GM21619 (cell line): ENCODE data around the gene BORCS8.
"Not testable (repeated sequence)": the region's sequence is repeated elsewhere in the genome, so short reads cannot be mapped to it uniquely, and the experiment has no call there.

Experiments
- ATAC-seq: cut with Tn5 transposase; IDR thresholded peaks from one replicate; pipeline ENCODE4 v1.9.1; 2021; ENCODE audit not compliant: unreplicated experiment

Gene BORCS8

GRCh38 chr19:19192078-19192882 is at the start of gene BORCS8, which contains the start of gene RFXANK:
BORCS8 (minus strand) TSS chr19:19192152; CDS start chr19:19192117, 35 bp downstream.
RFXANK (plus strand) TSS chr19:19192258; CDS start chr19:19193947, 1,689 bp downstream.
- ATAC-seq = peak; percentile 71

DNA sequence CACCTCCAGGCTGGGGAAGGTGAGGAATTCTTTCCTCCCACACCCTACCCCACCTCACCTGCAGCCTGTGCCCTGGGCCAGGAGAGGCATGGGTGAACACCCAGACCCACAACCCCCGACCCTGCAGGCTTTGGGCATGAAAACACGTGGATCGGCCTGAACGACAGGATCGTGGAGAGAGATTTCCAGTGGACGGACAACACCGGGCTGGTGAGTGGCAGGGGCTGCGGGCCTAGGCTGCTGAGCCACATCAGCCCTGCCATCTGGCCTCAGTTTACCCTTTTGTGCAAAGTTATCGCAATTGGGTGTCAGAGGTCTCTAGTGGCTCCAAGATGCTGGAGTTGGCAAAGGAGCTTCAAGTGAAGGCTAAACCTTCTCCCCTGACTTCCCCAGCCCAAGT is 48.5 kb upstream of the BORCS8 start:
- no peak for ATAC-seq

- no peak for ATAC-seq
Observed at GRCh38 chr19:19239675-19240074, 47.7 kb upstream of the BORCS8 start.

- no peak for ATAC-seq
Observed at GRCh38 chr19:19238126-19238894, 46.4 kb upstream of the BORCS8 start.

DNA sequence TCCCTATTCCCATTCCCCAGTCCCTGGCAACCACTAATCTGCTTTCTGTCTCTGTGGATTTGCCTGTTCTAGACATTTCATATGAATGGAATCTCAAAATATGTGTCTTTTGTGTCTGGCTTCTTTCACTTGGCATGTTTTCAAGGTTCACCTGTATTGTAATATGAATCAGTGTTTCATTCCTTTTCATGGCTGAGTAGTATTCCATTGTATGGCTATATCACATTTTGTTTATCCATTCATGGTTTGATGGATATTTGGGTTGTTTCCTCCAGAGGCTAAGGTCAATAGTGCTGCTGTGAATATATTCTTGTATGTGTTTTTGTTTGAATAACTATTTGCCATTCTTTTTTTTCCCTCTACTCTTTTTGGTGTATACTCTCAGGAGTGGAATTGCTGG is 44.2 kb upstream of the BORCS8 start:
- ATAC-seq = no peak

GRCh38 chr19:19234220-19234816 is 42.4 kb upstream of the BORCS8 start:
- ATAC-seq = no peak

- no peak for ATAC-seq
Observed at GRCh38 chr19:19232261-19232721, 40.3 kb upstream of the BORCS8 start.

DNA sequence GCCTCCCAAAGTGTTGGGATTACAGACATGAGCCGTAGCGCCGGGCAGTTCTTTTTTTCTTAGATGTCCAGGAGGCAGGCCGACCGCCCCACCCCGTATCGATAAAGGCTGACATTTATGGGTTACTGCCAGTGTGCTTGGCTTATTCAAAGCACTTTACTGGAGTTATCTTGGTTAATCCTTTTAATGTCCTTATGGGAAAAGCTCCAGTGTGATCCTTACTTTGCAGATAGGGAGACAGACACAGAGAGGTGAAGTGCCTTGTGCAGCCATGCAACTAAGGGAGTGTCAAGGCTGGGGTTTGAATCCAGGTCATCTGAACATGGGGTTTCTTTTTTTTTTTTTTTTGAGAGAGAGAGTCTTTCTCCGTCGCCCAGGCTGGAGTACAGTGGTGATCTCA is 39.0 kb upstream of the BORCS8 start:
- ATAC-seq = no peak

DNA sequence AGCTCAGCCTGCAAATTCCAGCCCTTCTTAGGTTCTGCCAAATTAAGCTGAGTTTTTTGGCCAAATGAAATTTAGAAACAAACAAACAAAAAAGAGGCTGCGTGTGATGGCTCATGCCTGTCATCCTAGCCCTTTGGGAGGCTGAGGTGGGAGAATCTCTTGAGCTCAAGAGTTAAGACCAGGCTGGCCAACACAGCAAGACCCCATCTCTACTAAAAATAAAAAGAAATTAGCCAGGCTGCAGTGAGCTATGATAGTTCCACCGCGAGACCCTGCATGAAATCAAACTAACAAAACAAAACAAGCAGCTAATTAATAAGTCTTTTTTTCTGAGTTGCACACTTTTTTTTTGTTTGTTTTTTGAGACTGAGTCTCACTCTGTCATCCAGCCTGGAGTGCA is 37.7 kb upstream of the BORCS8 start:
- ATAC-seq = no peak

- no peak for ATAC-seq
Observed at GRCh38 chr19:19227217-19227616, 35.3 kb upstream of the BORCS8 start.

DNA sequence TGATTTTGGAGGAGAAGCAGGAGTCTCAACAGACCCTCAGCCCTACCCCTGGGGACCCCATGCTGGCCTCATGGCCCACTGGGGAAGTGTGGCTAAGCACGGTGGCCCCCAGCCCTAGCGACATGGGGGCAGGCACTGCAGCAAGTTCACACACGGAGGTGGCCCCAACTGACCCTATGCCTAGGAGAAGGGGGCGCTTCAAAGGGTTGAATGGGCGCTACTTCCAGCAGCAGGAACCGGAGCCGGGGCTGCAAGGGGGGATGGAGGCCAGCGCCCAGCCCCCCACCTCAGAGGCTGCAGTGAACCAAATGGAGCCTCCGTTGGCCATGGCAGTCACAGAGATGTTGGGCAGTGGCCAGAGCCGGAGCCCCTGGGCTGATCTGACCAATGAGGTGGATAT is 34.7 kb upstream of the BORCS8 start:
- no peak for ATAC-seq

DNA sequence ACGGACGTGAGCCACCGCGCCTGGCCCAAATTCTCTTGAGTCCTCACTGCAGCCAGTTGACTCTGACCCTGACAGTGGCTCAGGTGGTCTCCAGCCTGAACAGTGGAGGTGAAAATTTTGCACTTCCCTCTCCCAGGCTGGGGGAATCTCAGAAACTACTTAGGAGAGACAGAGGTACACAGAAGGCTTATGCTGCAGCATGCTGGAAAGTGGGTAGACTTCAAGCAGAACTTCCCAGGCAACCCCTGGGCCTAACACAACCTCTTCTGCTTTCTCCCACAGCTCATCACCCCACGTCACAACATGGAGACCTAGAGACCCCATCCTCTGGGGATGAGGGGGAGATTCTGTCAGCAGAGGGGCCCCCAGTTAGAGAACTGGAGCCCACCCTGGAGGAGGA is 34.3 kb upstream of the BORCS8 start:
- ATAC-seq = no peak

- peak; percentile 45 for ATAC-seq
Observed at GRCh38 chr19:19224852-19225494, 33.0 kb upstream of the BORCS8 start.

- ATAC-seq = no peak
Observed at GRCh38 chr19:19224150-19224851, 32.3 kb upstream of the BORCS8 start.

DNA sequence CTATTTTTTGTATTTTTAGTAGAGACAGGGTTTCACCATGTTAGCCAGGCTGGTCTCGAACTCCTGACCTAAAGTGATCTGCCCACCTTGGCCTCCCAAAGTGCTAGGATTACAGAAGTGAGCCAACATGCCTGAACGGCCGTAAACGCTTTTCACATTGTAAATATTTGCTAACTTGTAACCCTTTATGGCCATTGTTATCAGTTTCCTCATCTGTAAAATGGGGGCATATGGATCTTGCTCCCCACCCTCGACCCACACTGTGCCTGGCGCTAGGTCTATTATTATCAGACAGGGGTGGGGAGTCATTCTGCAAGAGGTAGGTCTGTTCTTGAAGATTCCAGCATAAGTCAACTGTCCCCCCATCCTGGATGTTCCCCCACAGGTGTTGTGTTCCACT is 31.7 kb upstream of the BORCS8 start:
- ATAC-seq = no peak

GRCh38 chr19:19223060-19223459 is 31.1 kb upstream of the BORCS8 start:
- no peak for ATAC-seq

GRCh38 chr19:19221000-19221399 is 29.0 kb upstream of the BORCS8 start:
- not testable (repeated sequence) for ATAC-seq

GRCh38 chr19:19218911-19219310 is 27.0 kb upstream of the BORCS8 start:
- no peak for ATAC-seq

GRCh38 chr19:19217099-19217498 is 25.1 kb upstream of the BORCS8 start:
- ATAC-seq = no peak

- no peak for ATAC-seq
Observed at GRCh38 chr19:19215792-19216191, 23.8 kb upstream of the BORCS8 start.

GRCh38 chr19:19214892-19215291 is 22.9 kb upstream of the BORCS8 start:
- no peak for ATAC-seq
